Measurements from ENCODE around the gene NEURL3. TPM values are rescaled to one million over a fixed set of nuclear protein-coding genes. Genes with fewer than 3 reads are reported as not detected.

The NEURL3 gene
- total RNA-seq, 2 donors from 2014 or later = 2.5 to 2.6 TPM

DNA sequence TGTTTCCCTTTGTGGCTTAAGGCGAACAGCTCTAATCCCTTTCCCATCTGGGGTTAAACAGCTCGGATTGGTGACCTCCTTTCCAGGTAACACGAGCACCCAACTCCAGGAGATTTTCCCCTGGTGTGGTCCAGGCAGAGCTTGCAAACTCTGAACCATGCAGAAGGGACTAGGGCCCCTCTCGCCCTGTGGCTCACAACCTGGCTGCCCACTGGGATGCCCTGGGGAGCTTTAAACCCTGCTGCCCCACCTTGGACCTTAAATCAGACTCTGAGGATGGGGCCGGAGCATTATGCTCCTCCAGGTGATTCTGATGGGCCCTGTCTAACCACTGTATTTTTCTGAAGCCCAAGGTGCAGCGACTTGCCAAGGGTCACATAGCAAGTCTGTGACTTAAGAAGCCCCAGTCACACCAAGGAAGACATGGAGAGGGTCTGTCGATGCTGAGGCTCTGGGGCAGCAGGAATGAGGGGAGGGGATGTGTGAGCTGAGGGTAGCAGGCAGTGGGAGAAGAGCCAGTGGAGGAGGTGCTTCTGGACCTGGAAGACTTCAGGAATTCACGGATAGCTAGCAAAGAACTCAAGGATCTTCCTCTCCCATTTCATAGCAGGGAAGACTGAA lies 37.3 kb upstream of the NEURL3 start:
- Histone ChIP-seq H3K9ac (ENCODE audit: low read depth in 2 of 2, low read length in 2 of 2) (no peak overlapping the region), H3K9me3 (no peaks in the 10 kb centered on the region), H3K27me3 (no peaks in the 10 kb centered on the region), H3K4me3 (no peak overlapping the region), H3K4me1 (peaks cover 9% of the 10 kb centered on the region), H3K27ac (no peak overlapping the region), H3K36me3 (no peaks in the 10 kb centered on the region)
- TF ChIP-seq, protein P1, sequence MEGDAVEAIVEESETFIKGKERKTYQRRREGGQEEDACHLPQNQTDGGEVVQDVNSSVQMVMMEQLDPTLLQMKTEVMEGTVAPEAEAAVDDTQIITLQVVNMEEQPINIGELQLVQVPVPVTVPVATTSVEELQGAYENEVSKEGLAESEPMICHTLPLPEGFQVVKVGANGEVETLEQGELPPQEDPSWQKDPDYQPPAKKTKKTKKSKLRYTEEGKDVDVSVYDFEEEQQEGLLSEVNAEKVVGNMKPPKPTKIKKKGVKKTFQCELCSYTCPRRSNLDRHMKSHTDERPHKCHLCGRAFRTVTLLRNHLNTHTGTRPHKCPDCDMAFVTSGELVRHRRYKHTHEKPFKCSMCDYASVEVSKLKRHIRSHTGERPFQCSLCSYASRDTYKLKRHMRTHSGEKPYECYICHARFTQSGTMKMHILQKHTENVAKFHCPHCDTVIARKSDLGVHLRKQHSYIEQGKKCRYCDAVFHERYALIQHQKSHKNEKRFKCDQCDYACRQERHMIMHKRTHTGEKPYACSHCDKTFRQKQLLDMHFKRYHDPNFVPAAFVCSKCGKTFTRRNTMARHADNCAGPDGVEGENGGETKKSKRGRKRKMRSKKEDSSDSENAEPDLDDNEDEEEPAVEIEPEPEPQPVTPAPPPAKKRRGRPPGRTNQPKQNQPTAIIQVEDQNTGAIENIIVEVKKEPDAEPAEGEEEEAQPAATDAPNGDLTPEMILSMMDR (IDR thresholded peaks at IDR 0.05) = no peak
- intact Hi-C loops (cut with DNase I) = no loop called here
- DNase-seq = no peak

DNA sequence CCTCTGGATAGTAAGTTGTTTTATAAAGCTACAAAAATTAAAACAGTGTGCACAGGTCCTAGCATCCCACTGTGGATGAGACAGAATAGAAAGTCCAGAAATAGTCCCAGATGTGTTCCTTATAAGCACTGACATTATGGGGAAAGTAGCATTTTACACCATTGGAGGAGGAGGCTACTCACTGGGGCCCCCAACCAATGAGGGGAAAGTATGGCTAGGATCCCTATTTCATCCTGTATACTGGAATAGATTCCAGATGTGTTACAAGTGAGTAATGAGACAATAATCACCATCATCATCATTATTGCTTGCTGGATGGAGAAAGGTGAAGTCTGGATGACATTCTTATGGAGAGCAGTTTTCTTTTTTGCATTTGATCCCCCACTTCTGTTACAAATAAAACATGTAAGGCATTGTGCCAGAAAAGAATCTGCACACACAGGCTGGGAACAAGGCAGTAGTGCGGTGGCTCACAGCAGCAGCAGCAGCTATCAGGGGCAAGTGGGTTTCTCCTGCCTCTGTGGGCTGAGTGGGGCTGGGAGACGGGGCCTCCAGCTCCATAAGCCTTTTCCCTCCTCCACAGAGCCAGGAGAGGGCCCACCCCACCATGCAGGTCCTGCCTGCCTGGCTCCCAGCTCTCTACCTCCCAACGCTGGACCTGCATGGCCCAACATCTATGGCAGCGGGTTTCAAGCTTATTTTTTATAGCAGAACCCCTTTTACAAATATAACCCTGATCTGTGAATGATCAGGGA lies 36.4 kb upstream of the NEURL3 start:
- Histone ChIP-seq H3K27me3 (no peaks in the 10 kb centered on the region), H3K9me3 (no peaks in the 10 kb centered on the region), H3K27ac (no peak overlapping the region), H3K4me1 (peaks cover 9% of the 10 kb centered on the region), H3K9ac (ENCODE audit: low read depth in 2 of 2, low read length in 2 of 2) (no peak overlapping the region), H3K36me3 (no peaks in the 10 kb centered on the region), H3K4me3 (no peak overlapping the region)
- no peak for DNase-seq
- intact Hi-C loops (cut with DNase I) = no loop called here
- TF ChIP-seq, protein P1 (IDR thresholded peaks at IDR 0.05) = no peak

DNA sequence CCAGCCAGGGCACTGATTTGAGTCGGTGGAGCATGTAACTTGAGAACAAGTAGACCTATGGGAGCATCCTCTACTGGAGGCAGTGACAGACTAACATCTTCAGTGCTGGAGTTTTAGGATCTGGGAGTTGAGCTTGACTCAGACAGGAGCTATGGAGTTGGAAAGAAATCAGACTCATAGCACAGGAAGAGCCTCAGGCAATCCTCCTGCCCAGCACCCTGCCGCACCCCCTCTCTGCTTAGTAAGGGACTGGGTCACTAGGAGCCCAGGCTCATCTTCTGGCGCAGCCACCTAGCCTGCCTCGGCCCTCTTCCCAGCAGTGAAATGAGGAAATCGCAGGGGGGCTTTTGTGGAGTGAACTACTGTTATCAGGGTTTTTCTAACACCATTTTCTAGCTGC lies 35.0 kb upstream of the NEURL3 start:
- H3K4me1 ChIP-seq = peaks cover 9% of the 10 kb centered on the region
- intact Hi-C loops (cut with DNase I) = no loop called here
- DNase-seq = no peak
- no peak overlapping the region for H3K27ac ChIP-seq
- H3K36me3 ChIP-seq = no peaks in the 10 kb centered on the region
- TF ChIP-seq, protein P1 (IDR thresholded peaks at IDR 0.05) = no peak
- H3K4me3 ChIP-seq = no peak overlapping the region
- H3K9me3 ChIP-seq = no peaks in the 10 kb centered on the region
- H3K27me3 ChIP-seq = no peaks in the 10 kb centered on the region
- H3K9ac ChIP-seq (ENCODE audit: low read depth in 2 of 2, low read length in 2 of 2) = no peak overlapping the region

DNA sequence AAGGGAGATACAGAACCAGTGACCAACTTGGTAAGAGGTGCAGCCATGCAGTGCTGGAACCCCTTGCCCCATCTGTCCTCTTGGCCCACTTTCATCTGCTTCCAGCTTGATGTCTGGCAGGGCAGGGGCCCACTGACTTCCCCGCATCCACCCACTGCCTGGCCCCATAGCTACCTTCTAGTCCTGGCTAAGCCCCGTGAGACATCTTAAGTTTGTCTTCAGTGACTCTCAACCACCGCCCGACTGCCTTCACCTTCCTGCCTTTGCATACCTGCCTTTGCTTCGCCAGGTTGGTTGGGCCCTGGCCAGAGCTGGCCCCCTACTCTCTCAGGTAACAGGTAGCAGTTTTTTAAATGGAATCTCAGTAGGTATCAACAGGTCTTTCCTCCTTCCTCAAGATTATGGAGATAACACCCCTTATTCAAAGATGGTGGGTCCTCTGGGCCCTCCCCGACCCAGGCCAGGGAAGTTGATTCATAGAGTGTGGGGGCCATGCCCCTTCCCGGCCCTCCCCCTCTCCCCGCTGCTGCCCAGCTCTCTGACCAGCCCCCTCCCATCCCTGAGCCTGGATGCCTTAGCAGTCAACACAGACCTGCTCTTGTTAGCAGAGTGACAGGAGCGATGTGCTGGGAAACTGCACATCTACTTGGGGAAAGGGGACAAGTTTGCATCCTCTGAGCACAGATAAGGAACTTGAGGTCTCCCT lies 34.2 kb upstream of the NEURL3 start:
- H3K36me3 ChIP-seq = no peaks in the 10 kb centered on the region
- H3K4me1 ChIP-seq = peaks cover 13% of the 10 kb centered on the region
- peak overlapping the region; percentile 74 for H3K4me3 ChIP-seq
- H3K27ac ChIP-seq = peak overlapping the region; percentile 95
- peak overlapping the region; percentile 13 to 58 for H3K9ac ChIP-seq (ENCODE audit: low read depth in 2 of 2, low read length in 2 of 2)
- H3K9me3 ChIP-seq = no peaks in the 10 kb centered on the region
- no peak for DNase-seq
- H3K27me3 ChIP-seq = no peaks in the 10 kb centered on the region
- intact Hi-C loops (cut with DNase I) = no loop called here
- TF ChIP-seq, protein P1 (IDR thresholded peaks at IDR 0.05) = no peak

DNA sequence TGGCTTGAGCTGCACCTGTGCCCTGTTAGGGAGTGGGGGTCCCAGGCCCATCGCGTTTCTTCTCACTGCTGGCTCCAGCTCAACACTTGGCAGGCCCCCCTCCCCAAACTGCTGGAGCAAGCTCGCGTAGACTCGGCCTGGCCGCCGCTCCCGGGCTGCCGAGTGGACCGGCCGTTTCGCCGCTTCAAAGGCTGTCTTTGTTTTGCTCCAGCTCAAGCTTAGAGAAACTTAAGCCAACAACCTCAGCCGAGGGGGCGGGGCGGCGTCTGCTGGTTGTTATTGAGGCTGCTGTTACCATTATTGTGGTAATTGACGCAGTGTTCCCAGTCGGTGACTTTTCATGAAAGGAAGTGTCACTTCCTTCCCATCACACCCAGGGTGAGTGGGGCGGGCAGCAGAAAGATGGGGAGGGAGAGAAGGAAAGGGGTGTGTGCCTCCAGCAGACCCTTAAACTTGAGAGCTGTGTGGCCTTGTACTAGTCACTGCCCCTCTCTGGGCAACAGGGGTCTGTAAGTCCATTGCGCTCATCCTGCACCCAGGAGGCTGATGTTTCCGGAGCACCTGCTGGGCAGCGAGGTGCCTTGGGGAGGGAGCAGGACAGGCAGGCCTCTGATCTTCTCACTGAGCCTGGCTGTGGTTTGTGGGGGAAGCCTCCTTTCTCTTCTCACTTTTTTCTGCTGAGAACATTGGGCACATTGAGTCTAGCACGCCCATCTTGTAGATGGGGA lies 33.5 kb upstream of the NEURL3 start:
- peak overlapping the region; percentile 74 to 86 for H3K9ac ChIP-seq (ENCODE audit: low read depth in 2 of 2, low read length in 2 of 2)
- H3K4me1 ChIP-seq = peaks cover 13% of the 10 kb centered on the region
- H3K27me3 ChIP-seq = no peaks in the 10 kb centered on the region
- TF ChIP-seq, protein P1 (IDR thresholded peaks at IDR 0.05) = no peak
- H3K9me3 ChIP-seq = no peaks in the 10 kb centered on the region
- no peaks in the 10 kb centered on the region for H3K36me3 ChIP-seq
- peak overlapping the region; percentile 74 for H3K4me3 ChIP-seq
- intact Hi-C loops (cut with DNase I) = no loop called here
- peak; percentile 76 for DNase-seq
- peak overlapping the region; percentile 95 for H3K27ac ChIP-seq
